HepG2 (cell line): Measurements from ENCODE around the gene TCF12. TPM values are rescaled to one million over a fixed set of nuclear protein-coding genes. Genes with fewer than 3 reads are reported as not detected.

ENCODE experiments used
- ATAC-seq: fragments of 200-7000 bp; cut with Tn5 transposase; 3 replicates; pipeline ENCODE4 v1.9.1; 2020; ENCODE audit warnings: mild to moderate bottlenecking, moderate library complexity
- BruUV-seq: library from RNA; stranded (reverse); fragments of 400-500 nt; replicated peaks from 2 replicates; lab custom pipeline; 2021; lab: Mats Ljungman, UMichigan
- CTCF ChIA-PET: fragments of 300-600 bp; formaldehyde crosslinking; extraction: SDS; loops from one replicate; lab custom pipeline; 2021; ENCODE audit warnings: low total read pairs, inconsistent platforms, low intra/inter-chr PET ratio; lab: Yijun Ruan, JAX
- POLR2A ChIA-PET: fragments of 350-600 bp; sonication (Branson Sonifier 250); formaldehyde crosslinking; loops from one replicate; lab custom pipeline; 2020; ENCODE audit warnings: antibody characterized with exemption, inconsistent platforms; lab: Yijun Ruan, JAX
- DNase-seq: peaks from one replicate; pipeline ENCODE4 v3.0.0-alpha.2; 2015; ENCODE audit warnings: low spot score
- FAIRE-seq: peaks from 3 replicates; lab custom pipeline; 2011; peaks lifted over from hg19 to GRCh38; lab: Jason Lieb, UNC
- H2AFZ ChIP-seq: one replicate; pipeline ENCODE4 v1.6.1; 2011; ENCODE audit warnings: low read length, inconsistent platforms
- H3K27ac ChIP-seq: fragments of 300-600 bp; 3 replicates; pipeline ENCODE4 v1.8.0; 2011; ENCODE audit warnings: mixed run types, mild to moderate bottlenecking, mixed read lengths, low read length, inconsistent platforms; ENCODE audit not compliant: insufficient read depth; ENCODE audit errors: extremely low read length
- H3K27me3 ChIP-seq, 2 experiments: fragments of 200-600 bp in 1 of 2; 2 replicates in 1 of 2; 3 replicates in 1 of 2; pipeline versions ENCODE4 v1.6.0 to v1.8.0; 2011; ENCODE audit warnings: low read length in 2 of 2, mild to moderate bottlenecking in 2 of 2, moderate library complexity in 2 of 2, inconsistent platforms in 1 of 2; ENCODE audit not compliant: insufficient read depth in 2 of 2, control insufficient read depth in 1 of 2
- H3K36me3 ChIP-seq, 2 experiments: fragments of 200-600 bp in 1 of 2; replicated peaks in 1 of 2; 2 replicates in 1 of 2; 3 replicates in 1 of 2; pipeline versions ENCODE4 v1.5.1 to v1.8.0; 2011; ENCODE audit warnings: low read length in 2 of 2, inconsistent platforms in 1 of 2; ENCODE audit not compliant: insufficient read depth in 2 of 2, control insufficient read depth in 1 of 2
- H3K4me1 ChIP-seq: 2 replicates; pipeline ENCODE4 v1.5.1; 2012; ENCODE audit warnings: low read length, inconsistent platforms; ENCODE audit not compliant: insufficient read depth
- H3K4me2 ChIP-seq: 2 replicates; pipeline ENCODE4 v1.6.0; 2011; ENCODE audit warnings: low read depth, low read length, inconsistent platforms
- H3K4me3 ChIP-seq, 3 experiments: fragments of 200-600 bp in 1 of 3; sonication (generic), shearing (Covaris generic) in 1 of 3; replicated peaks in 1 of 3; 2 replicates each; pipeline ENCODE4 v1.5.1; 2011 to 2016; ENCODE audit warnings: low read length in 3 of 3, inconsistent platforms in 2 of 3, low read depth in 2 of 3, mild to moderate bottlenecking in 2 of 3, control low read depth in 1 of 3, mixed read lengths in 1 of 3; ENCODE audit not compliant: insufficient read depth in 1 of 3
- H3K79me2 ChIP-seq: one replicate; pipeline ENCODE4 v1.6.1; 2011; ENCODE audit warnings: low read length, inconsistent platforms; ENCODE audit not compliant: insufficient read depth
- H3K9ac ChIP-seq: 2 replicates; pipeline ENCODE4 v1.6.0; 2011; ENCODE audit warnings: mild to moderate bottlenecking, low read depth, low read length, inconsistent platforms; ENCODE audit not compliant: insufficient read depth
- H3K9me3 ChIP-seq: 2 replicates; pipeline ENCODE4 v1.5.1; 2012; ENCODE audit warnings: mild to moderate bottlenecking, low read length
- H4K20me1 ChIP-seq: 2 replicates; pipeline ENCODE4 v1.6.0; 2011; ENCODE audit warnings: inconsistent platforms, mild to moderate bottlenecking, low read length, moderate library complexity; ENCODE audit not compliant: insufficient read depth
- GATA4 ChIP-seq: sonication (generic); IDR thresholded peaks from 2 replicates; pipeline ENCODE4 v1.6.1; 2016; ENCODE audit warnings: antibody characterized with exemption, low read depth, borderline replicate concordance
- GTF2F1 ChIP-seq: fragments of 150-350 bp; IDR thresholded peaks from 2 replicates; pipeline ENCODE4 v1.6.1; 2014; ENCODE audit warnings: low read length
- JUN ChIP-seq: sonication (generic); formaldehyde crosslinking; IDR thresholded peaks from 2 replicates; pipeline ENCODE4 v1.4.0; 2020; ENCODE audit warnings: mild to moderate bottlenecking, missing genetic modification reagents
- KDM2A ChIP-seq: sonication (generic); formaldehyde crosslinking; IDR thresholded peaks from 2 replicates; pipeline ENCODE4 v1.4.0; 2020; ENCODE audit warnings: low read depth, missing genetic modification reagents, borderline replicate concordance
- NFYB ChIP-seq: sonication (generic); formaldehyde crosslinking; IDR thresholded peaks from 2 replicates; pipeline ENCODE4 v1.4.0; 2020; ENCODE audit warnings: missing genetic modification reagents
- PAWR ChIP-seq: sonication (generic); formaldehyde crosslinking; IDR thresholded peaks from 2 replicates; pipeline ENCODE4 v1.4.0; 2020; ENCODE audit warnings: missing genetic modification reagents, mild to moderate bottlenecking, borderline replicate concordance
- PRMT3 ChIP-seq: sonication (generic); formaldehyde crosslinking; IDR thresholded peaks from 2 replicates; pipeline ENCODE4 v1.8.1; 2022; ENCODE audit warnings: low read depth, mild to moderate bottlenecking, moderate library complexity, missing genetic modification reagents, borderline replicate concordance
- SP140L ChIP-seq: sonication (generic); formaldehyde crosslinking; IDR thresholded peaks from 2 replicates; pipeline ENCODE4 v1.4.0; 2020; ENCODE audit warnings: missing genetic modification reagents, borderline replicate concordance
- SRY ChIP-seq: sonication (generic); formaldehyde crosslinking; IDR thresholded peaks from 2 replicates; pipeline ENCODE4 v1.8.0; 2022; ENCODE audit warnings: mild to moderate bottlenecking, missing genetic modification reagents
- TEAD3 ChIP-seq: optimal IDR thresholded peaks from 2 replicates; pipeline ENCODE3; 2016; ENCODE audit warnings: borderline replicate concordance
- ZNF446 ChIP-seq: sonication (generic); formaldehyde crosslinking; IDR thresholded peaks from 2 replicates; pipeline ENCODE4 v1.5.0; 2020; ENCODE audit warnings: mild to moderate bottlenecking, missing genetic modification reagents
- ZNF543 ChIP-seq: sonication (generic); formaldehyde crosslinking; IDR thresholded peaks from 2 replicates; pipeline ENCODE4 v1.4.0; 2020; ENCODE audit warnings: mild to moderate bottlenecking, missing genetic modification reagents
- ZNF761 ChIP-seq: sonication (generic); formaldehyde crosslinking; conservative IDR thresholded peaks from 2 replicates; pipeline ENCODE4 v1.4.0; 2020; ENCODE audit warnings: mild to moderate bottlenecking, missing genetic modification reagents
- ZNF768 ChIP-seq: sonication (generic); formaldehyde crosslinking; IDR thresholded peaks from 2 replicates; pipeline ENCODE4 v1.4.0; 2020; ENCODE audit warnings: missing genetic modification reagents
- WGBS: methylation state at CpG from one replicate; pipeline ENCODE4 v1.1.6; 2017; ENCODE audit warnings: low lambda C conversion rate; 5-methylcytosine and 5-hydroxymethylcytosine counted together
- in situ Hi-C: cut with HindIII; loops from 2 replicates; pipeline ENCODE4 v1.10.0; 2017; ENCODE audit warnings: low pct_unique_long_range_greater_than_20kb; ENCODE audit not compliant: extremely low pct_ligation_motif_present
- intact Hi-C: fragments of 100-400 bp; cut with micrococcal nuclease; formaldehyde crosslinking; loops from one replicate; pipeline ENCODE4 v1.10.0; 2022; ENCODE audit not compliant: unreplicated experiment
- polyA plus RNA-seq, 8 experiments: library from polyadenylated mRNA; depleted of rRNA in 3 of 8; stranded (reverse) in 7 of 8; unstranded in 1 of 8; fragments of >200 nt; fragmentation: Illumina TruSeq in 4 of 8; extraction: Trizol in 4 of 8; gene quantifications; 2 replicates each; pipeline versions ENCODE4 v1.2.1 to v1.2.3, GENCODE V29; 2011 to 2016; ENCODE audit warnings: low read depth in 4 of 8, missing spikeins in 1 of 8, mixed read lengths in 1 of 8; ENCODE audit not compliant: insufficient read depth in 1 of 8
- total RNA-seq, 5 experiments: library from RNA; depleted of rRNA; stranded (reverse); fragments of >200 nt; fragmentation: Illumina TruSeq; extraction: Trizol; gene quantifications; 2 replicates each; pipeline ENCODE4 v1.2.3, GENCODE V29; 2016; ENCODE audit warnings: low read depth in 1 of 5
- TF ChIP-seq, protein P1 (sequence below): sonication (generic); formaldehyde crosslinking; IDR thresholded peaks from 2 replicates; pipeline ENCODE4 v1.4.0; 2020; ENCODE audit warnings: mild to moderate bottlenecking, missing genetic modification reagents
- TF ChIP-seq, protein P2 (sequence below): sonication (generic); formaldehyde crosslinking; IDR thresholded peaks from 2 replicates; pipeline ENCODE4 v1.4.0; 2020; ENCODE audit warnings: mild to moderate bottlenecking, missing genetic modification reagents
- TF ChIP-seq, protein P3 (sequence below): sonication (generic); formaldehyde crosslinking; conservative IDR thresholded peaks from 2 replicates; pipeline ENCODE4 v1.4.0; 2020; ENCODE audit warnings: mild to moderate bottlenecking, missing genetic modification reagents, moderate library complexity
- TF ChIP-seq, protein P4 (sequence below): sonication (generic); formaldehyde crosslinking; IDR thresholded peaks from 2 replicates; pipeline ENCODE4 v1.8.0; 2022; ENCODE audit warnings: missing genetic modification reagents, mild to moderate bottlenecking, moderate library complexity, borderline replicate concordance

Gene TCF12
- total and polyA plus RNA-seq, 2 of the 13 experiments (the other 11 are each of a cell fraction or from before 2014, with no cell fraction given), result 48.6 to 51.1 TPM

DNA sequence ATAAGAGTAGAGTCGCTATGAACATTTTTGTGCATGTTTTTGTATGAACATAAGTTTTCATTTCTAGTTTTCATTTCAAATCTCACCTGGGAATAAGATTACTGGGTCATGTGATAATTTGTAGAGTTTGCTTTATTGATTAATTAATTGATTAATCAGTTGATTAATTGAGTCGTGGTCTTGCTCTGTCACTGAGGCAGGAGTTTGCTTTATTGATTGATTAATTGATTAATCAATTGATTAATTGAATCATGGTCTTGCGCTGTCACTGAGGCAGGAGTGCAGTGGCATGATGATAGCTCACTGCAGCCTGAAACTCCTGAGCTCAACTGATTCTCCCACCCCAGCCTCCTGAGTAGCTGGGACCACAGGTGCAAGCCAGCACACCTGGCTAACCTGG lies 111.6 kb downstream of the TCF12 start:
- H3K27ac ChIP-seq, result no peak overlapping the region
- ChIA-PET CTCF (no interaction called here), POLR2A (no interaction called here)
- BruUV-seq, result no TSS peak
- DNase-seq (no peak), FAIRE-seq (no peak), ATAC-seq (no peak)
- no peak overlapping the region for H3K4me2 ChIP-seq
- in situ Hi-C loops, result no loop called here
- peaks cover 17% of the 10 kb centered on the region for H4K20me1 ChIP-seq
- WGBS, result 95% methylated on average over 3 of the region's 3 CpGs
- TF ChIP-seq SP140L (CRISPR knock-in tag), result no peak
- no peak for TF ChIP-seq NFYB
- no peak for TF ChIP-seq ZNF761 (CRISPR knock-in tag)
- no peak for TF ChIP-seq GATA4
- TF ChIP-seq, protein P1, sequence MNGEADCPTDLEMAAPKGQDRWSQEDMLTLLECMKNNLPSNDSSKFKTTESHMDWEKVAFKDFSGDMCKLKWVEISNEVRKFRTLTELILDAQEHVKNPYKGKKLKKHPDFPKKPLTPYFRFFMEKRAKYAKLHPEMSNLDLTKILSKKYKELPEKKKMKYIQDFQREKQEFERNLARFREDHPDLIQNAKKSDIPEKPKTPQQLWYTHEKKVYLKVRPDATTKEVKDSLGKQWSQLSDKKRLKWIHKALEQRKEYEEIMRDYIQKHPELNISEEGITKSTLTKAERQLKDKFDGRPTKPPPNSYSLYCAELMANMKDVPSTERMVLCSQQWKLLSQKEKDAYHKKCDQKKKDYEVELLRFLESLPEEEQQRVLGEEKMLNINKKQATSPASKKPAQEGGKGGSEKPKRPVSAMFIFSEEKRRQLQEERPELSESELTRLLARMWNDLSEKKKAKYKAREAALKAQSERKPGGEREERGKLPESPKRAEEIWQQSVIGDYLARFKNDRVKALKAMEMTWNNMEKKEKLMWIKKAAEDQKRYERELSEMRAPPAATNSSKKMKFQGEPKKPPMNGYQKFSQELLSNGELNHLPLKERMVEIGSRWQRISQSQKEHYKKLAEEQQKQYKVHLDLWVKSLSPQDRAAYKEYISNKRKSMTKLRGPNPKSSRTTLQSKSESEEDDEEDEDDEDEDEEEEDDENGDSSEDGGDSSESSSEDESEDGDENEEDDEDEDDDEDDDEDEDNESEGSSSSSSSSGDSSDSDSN (CRISPR knock-in tag), result no peak
- TF ChIP-seq, protein P2, sequence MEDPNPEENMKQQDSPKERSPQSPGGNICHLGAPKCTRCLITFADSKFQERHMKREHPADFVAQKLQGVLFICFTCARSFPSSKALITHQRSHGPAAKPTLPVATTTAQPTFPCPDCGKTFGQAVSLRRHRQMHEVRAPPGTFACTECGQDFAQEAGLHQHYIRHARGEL (CRISPR knock-in tag), result no peak
- no peak for TF ChIP-seq ZNF768
- TF ChIP-seq, protein P3, sequence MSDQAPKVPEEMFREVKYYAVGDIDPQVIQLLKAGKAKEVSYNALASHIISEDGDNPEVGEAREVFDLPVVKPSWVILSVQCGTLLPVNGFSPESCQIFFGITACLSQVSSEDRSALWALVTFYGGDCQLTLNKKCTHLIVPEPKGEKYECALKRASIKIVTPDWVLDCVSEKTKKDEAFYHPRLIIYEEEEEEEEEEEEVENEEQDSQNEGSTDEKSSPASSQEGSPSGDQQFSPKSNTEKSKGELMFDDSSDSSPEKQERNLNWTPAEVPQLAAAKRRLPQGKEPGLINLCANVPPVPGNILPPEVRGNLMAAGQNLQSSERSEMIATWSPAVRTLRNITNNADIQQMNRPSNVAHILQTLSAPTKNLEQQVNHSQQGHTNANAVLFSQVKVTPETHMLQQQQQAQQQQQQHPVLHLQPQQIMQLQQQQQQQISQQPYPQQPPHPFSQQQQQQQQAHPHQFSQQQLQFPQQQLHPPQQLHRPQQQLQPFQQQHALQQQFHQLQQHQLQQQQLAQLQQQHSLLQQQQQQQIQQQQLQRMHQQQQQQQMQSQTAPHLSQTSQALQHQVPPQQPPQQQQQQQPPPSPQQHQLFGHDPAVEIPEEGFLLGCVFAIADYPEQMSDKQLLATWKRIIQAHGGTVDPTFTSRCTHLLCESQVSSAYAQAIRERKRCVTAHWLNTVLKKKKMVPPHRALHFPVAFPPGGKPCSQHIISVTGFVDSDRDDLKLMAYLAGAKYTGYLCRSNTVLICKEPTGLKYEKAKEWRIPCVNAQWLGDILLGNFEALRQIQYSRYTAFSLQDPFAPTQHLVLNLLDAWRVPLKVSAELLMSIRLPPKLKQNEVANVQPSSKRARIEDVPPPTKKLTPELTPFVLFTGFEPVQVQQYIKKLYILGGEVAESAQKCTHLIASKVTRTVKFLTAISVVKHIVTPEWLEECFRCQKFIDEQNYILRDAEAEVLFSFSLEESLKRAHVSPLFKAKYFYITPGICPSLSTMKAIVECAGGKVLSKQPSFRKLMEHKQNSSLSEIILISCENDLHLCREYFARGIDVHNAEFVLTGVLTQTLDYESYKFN, result no peak
- TF ChIP-seq TEAD3 (CRISPR knock-in tag), result no peak
- no peak for TF ChIP-seq GTF2F1
- no peak for TF ChIP-seq ZNF446 (CRISPR knock-in tag)
- no peak for TF ChIP-seq PAWR
- no peak for TF ChIP-seq SRY (CRISPR knock-in tag)
- no peak for TF ChIP-seq JUN (CRISPR knock-in tag)
- TF ChIP-seq, protein P4, sequence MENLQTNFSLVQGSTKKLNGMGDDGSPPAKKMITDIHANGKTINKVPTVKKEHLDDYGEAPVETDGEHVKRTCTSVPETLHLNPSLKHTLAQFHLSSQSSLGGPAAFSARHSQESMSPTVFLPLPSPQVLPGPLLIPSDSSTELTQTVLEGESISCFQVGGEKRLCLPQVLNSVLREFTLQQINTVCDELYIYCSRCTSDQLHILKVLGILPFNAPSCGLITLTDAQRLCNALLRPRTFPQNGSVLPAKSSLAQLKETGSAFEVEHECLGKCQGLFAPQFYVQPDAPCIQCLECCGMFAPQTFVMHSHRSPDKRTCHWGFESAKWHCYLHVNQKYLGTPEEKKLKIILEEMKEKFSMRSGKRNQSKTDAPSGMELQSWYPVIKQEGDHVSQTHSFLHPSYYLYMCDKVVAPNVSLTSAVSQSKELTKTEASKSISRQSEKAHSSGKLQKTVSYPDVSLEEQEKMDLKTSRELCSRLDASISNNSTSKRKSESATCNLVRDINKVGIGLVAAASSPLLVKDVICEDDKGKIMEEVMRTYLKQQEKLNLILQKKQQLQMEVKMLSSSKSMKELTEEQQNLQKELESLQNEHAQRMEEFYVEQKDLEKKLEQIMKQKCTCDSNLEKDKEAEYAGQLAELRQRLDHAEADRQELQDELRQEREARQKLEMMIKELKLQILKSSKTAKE, result no peak
- no peak for TF ChIP-seq PRMT3 (CRISPR knock-in tag)
- TF ChIP-seq ZNF543 (CRISPR knock-in tag), result no peak
- TF ChIP-seq KDM2A (CRISPR knock-in tag), result no peak
- peaks cover 39% of the 10 kb centered on the region for H3K4me1 ChIP-seq
- intact Hi-C loops, result no loop called here
- H2AFZ ChIP-seq, result no peak overlapping the region
- peaks cover 68% of the 10 kb centered on the region for H3K79me2 ChIP-seq
- no peaks in the 10 kb centered on the region for H3K9me3 ChIP-seq
- no peak overlapping the region for H3K4me3 ChIP-seq
- no peak overlapping the region for H3K9ac ChIP-seq
- H3K36me3 ChIP-seq, result no peaks in the 10 kb centered on the region
- no peaks in the 10 kb centered on the region for H3K27me3 ChIP-seq
